Frontal cortex (tissue), 4 donors: ENCODE data around the gene ESPN. TPM values are rescaled to one million over a fixed set of nuclear protein-coding genes. Genes with fewer than 3 reads are reported as not detected.
"Not testable (repeated sequence)": the region's sequence is repeated elsewhere in the genome, so short reads cannot be mapped to it uniquely, and the experiment has no call there.

Experiments
- DNase-seq, 2 donors: peaks; one replicate each; pipeline ENCODE4 v3.0.0; 2012; ENCODE audit warnings: low spot score in 2 of 2
- FAIRE-seq: peaks from 2 replicates; lab custom pipeline; 2012; peaks lifted over from hg19 to GRCh38; lab: Jason Lieb, UNC
- total RNA-seq: library from RNA; depleted of rRNA; stranded (reverse); fragments of >200 nt; gene quantifications from one replicate; pipeline ENCODE4 v1.2.3, GENCODE V29; 2014
- donor health status: control.
- donor health status: control.
- donor health status: control.

The ESPN gene
- total RNA-seq, 1 donor from 2014 or later, result not detected

GRCh38 chr1:6491081-6491449 is 66.5 kb downstream of the ESPN start:
- FAIRE-seq (no peak), DNase-seq (no peak)

- DNase-seq (no peak), FAIRE-seq (no peak)
Observed at GRCh38 chr1:6491480-6491962, 66.9 kb downstream of the ESPN start, which contains the start of gene PLEKHG5. Gene PLEKHG5 (minus strand): TSS chr1:6491667. CDS start chr1:6477571, 14,096 bp downstream.

- FAIRE-seq, result no peak
- DNase-seq, result no peak
Observed at GRCh38 chr1:6491966-6492365, 67.4 kb downstream of the ESPN start.

- FAIRE-seq, DNase-seq: not testable (repeated sequence)
Observed at GRCh38 chr1:6493834-6494223, 69.3 kb downstream of the ESPN start.

- FAIRE-seq (no peak), DNase-seq (no peak)
Observed at GRCh38 chr1:6494627-6495026, 70.1 kb downstream of the ESPN start.

GRCh38 chr1:6495041-6495441 is 70.5 kb downstream of the ESPN start:
- FAIRE-seq (no peak), DNase-seq (no peak)

GRCh38 chr1:6495540-6496364 is 71.2 kb downstream of the ESPN start:
- FAIRE-seq (no peak), DNase-seq (no peak)

- FAIRE-seq (no peak), DNase-seq (no peak)
Observed at GRCh38 chr1:6496365-6496721, 71.8 kb downstream of the ESPN start.

GRCh38 chr1:6496890-6497214 is 72.3 kb downstream of the ESPN start:
- FAIRE-seq (no peak), DNase-seq (no peak)

- no peak for FAIRE-seq
- DNase-seq, result peak; percentile 67 to 74
Observed at GRCh38 chr1:6497215-6497866, 72.8 kb downstream of the ESPN start.

- FAIRE-seq (no peak), DNase-seq (no peak)
Observed at GRCh38 chr1:6497867-6498575, 73.4 kb downstream of the ESPN start.

- FAIRE-seq, result no peak
- DNase-seq, result no peak
Observed at GRCh38 chr1:6498576-6499111, 74.1 kb downstream of the ESPN start.

- no peak for FAIRE-seq
- DNase-seq, result no peak
Observed at GRCh38 chr1:6499296-6499695, 74.7 kb downstream of the ESPN start.

- FAIRE-seq (no peak), DNase-seq (peak in 1 of 2 donors; percentile 17)
Observed at GRCh38 chr1:6500544-6501278, 76.1 kb downstream of the ESPN start.

- FAIRE-seq, result no peak
- DNase-seq, result peak in 1 of 2 donors; percentile 18
Observed at GRCh38 chr1:6501279-6501813, 76.8 kb downstream of the ESPN start.

GRCh38 chr1:6502000-6502891 is 77.7 kb downstream of the ESPN start:
- FAIRE-seq, result no peak
- peak; percentile 48 to 63 for DNase-seq

- FAIRE-seq, result no peak
- DNase-seq, result no peak
Observed at GRCh38 chr1:6503884-6504602, 79.5 kb downstream of the ESPN start.

- DNase-seq (no peak), FAIRE-seq (no peak)
Observed at GRCh38 chr1:6504887-6505286, 80.3 kb downstream of the ESPN start.
